GM19099 (cell line): ENCODE results near the gene STX8.

ENCODE experiments used
- POLR2A ChIP-seq: IDR thresholded peaks from 3 replicates; pipeline ENCODE4 v1.6.1; 2011; ENCODE audit warnings: low read depth; ENCODE audit not compliant: insufficient read length; ENCODE audit errors: extremely low read depth

Gene STX8

GRCh38 chr17:9330141-9330540, 245.5 kb downstream of the STX8 start:
- TF ChIP-seq POLR2A: no peak

DNA sequence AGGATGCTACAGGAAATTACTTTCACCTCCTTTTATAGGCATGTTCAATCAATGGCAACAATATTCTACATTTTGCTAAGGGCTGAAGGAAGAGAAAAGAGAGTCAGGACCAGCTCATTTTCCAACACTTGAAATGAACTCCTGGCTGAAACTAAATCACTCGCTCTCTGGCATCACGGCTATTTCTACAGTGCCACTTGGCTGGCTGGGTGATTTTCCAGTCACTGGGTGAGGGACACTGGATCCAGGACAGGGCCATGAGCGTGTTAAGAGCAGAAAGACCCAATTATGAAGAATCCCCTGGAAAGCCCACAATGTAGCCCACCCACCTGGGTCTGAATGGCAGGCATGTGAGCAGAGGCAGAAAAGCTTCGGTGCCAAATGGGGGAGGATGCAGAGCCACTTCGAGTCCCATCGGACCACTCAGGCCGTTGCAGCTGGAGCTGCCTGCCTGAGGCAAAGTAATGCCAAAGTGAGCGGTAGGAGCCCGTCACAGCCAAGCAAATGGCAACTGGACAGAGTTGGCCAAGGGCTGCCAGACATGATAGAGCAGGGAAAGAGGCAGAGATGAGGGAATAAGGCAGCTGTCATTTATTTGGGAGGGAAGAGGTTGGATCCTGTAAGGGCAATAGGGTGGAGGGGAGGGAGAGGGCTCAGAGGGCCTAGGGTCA, 246.2 kb downstream of the STX8 start:
- no peak for TF ChIP-seq POLR2A

GRCh38 chr17:9324864-9325263, 250.8 kb downstream of the STX8 start:
- no peak for TF ChIP-seq POLR2A

DNA sequence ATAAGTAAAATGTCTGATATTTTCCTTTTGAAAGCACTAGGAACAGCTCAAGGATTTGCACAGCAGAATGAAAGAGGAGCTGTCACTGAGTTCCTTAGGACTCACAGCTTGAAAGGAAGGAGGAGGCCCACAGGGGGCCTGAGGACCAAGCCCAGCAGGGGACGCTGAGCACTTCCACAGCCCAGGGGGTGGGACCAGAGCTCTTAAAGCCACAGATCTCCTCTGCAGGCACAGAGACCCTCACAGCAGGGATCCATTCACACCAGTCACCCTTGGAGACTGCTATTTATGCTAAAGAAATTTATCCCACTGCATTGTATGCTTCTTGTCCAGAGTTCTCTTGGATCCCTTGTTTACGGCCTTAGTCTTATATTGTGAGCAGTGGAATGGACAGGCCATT, 253.3 kb downstream of the STX8 start:
- no peak for TF ChIP-seq POLR2A

DNA sequence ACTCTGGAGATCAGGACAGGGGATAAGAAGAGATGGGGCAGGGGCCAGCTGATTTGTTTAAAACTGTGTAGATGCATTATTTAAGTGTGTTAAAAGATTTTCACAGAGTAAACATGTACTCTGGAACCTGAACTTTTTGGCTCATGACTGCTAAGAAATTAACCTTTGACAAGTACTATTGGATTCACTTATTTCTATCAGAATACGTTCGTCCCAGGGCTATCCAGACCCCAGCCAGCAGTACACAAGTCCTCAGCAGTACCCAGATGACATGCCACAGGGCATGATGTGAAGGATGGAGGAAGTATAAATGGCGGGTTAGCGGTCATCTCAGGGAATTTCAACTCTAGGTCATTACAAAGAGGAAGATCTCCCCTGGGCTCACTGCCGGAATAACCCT, 253.7 kb downstream of the STX8 start:
- TF ChIP-seq POLR2A: no peak

GRCh38 chr17:9315360-9315759, 260.3 kb downstream of the STX8 start:
- no peak for TF ChIP-seq POLR2A

DNA sequence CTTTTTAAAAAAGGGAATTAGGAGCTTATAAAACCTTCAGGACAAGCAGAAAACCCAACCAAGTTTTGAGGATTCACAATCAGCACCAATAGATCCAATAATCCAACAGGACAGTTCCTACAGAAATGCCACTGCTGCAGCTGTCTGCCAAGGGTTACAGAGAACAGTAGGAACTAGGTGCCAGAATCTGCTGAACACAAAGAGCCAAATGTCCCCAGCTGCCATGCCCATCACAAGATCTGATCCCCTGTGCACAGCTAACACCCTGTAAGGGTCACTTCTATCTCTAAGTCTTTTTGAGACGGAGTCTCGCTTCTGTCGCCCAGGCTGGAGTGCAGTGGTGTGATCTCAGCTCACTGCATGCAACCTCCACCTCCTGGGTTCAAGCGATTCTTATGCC, 262.3 kb downstream of the STX8 start:
- TF ChIP-seq POLR2A: no peak

- no peak for TF ChIP-seq POLR2A
Measured at GRCh38 chr17:9309216-9309615, 266.4 kb downstream of the STX8 start.

DNA sequence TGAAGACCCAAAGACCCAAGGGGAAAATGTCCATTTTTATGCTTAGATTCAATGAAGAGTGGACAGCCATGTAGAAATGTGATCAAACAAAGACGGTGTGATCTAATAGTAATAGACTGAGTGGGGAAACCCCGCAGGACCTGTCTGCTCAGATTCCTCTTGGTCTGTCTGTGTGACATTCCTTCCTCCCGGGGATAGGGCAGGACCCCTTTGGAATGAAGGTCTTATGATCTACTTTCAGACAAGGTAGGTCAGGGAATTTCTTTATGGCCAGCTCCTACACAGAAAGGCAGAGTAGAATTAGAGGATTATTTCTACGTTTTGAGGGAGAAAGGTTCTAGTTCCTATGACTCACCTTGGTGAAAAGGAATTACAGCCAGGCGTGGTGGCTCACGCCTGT, 267.6 kb downstream of the STX8 start:
- TF ChIP-seq POLR2A: no peak

GRCh38 chr17:9307313-9307998, 268.2 kb downstream of the STX8 start:
- TF ChIP-seq POLR2A: no peak

GRCh38 chr17:9306086-9306485, 269.5 kb downstream of the STX8 start:
- no peak for TF ChIP-seq POLR2A

- TF ChIP-seq POLR2A: no peak
Measured at GRCh38 chr17:9299695-9300094, 275.9 kb downstream of the STX8 start.

GRCh38 chr17:9298776-9299295, 276.8 kb downstream of the STX8 start:
- TF ChIP-seq POLR2A: no peak

- TF ChIP-seq POLR2A: no peak
Measured at GRCh38 chr17:9298135-9298534, 277.5 kb downstream of the STX8 start.

DNA sequence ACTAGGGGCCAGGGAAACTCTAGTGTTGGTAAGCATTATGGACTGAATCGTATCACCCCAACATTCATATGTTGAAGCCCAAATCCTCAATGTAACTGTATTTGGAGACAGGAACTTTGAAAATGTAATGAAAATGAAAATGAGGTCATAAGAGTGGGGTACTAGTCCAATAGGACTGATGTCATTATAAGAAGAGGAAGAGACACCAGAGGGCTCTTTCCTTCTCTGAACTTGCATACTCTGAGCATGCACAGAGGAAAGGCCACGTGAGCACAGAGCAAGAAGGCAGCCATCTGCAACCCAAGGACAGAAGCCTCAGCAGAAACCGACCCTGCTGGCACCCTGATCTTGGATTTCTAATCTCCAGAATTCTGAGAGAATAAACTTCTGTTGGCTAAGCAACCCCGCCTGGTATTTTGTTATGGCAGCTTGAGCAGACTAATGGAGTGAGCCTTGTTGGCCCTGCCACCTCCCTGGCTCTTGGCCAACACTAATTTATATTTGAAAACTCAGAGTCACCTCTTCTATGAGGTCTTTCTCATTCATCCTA, 280.9 kb downstream of the STX8 start:
- TF ChIP-seq POLR2A: no peak

GRCh38 chr17:9292561-9292941, 283.1 kb downstream of the STX8 start:
- TF ChIP-seq POLR2A: no peak
